RWPE2 (cell line): ENCODE measurements around the gene BAG1.

Source experiments
- ATAC-seq: fragments of 200-7000 bp; cut with Tn5 transposase; 3 replicates; pipeline ENCODE4 v1.9.1; 2021; ENCODE audit warnings: low read depth
- DNase-seq: peaks from one replicate; pipeline ENCODE4 v3.0.0-alpha.2; 2020; ENCODE audit warnings: low spot score
- H3K27ac ChIP-seq: fragments of 450-650 bp; 2 replicates; pipeline ENCODE4 v1.5.1; 2017; ENCODE audit warnings: mild to moderate bottlenecking; ENCODE audit not compliant: poor library complexity, severe bottlenecking
- H3K27me3 ChIP-seq: fragments of 250-450 bp; sonication (Bioruptor Pico); 2 replicates; pipeline ENCODE4 v1.5.1; 2021; ENCODE audit warnings: mild to moderate bottlenecking, moderate library complexity; ENCODE audit not compliant: insufficient read depth, poor library complexity, severe bottlenecking
- H3K36me3 ChIP-seq: fragments of 250-450 bp; sonication (Bioruptor Pico); 2 replicates; pipeline ENCODE4 v1.5.1; 2020; ENCODE audit warnings: low read depth, mild to moderate bottlenecking, moderate library complexity
- H3K4me1 ChIP-seq: fragments of 250-450 bp; sonication (Bioruptor Pico); 2 replicates; pipeline ENCODE4 v1.5.1; 2021; ENCODE audit warnings: mild to moderate bottlenecking, moderate library complexity; ENCODE audit not compliant: insufficient read depth, poor library complexity, severe bottlenecking
- H3K4me3 ChIP-seq: fragments of 250-450 bp; sonication (Bioruptor Pico); 2 replicates; pipeline ENCODE4 v1.5.1; 2021; ENCODE audit warnings: mild to moderate bottlenecking, moderate library complexity; ENCODE audit not compliant: severe bottlenecking
- H3K9me3 ChIP-seq: fragments of 250-450 bp; sonication (Bioruptor Pico); 2 replicates; pipeline ENCODE4 v1.5.1; 2021; ENCODE audit warnings: mild to moderate bottlenecking, moderate library complexity; ENCODE audit not compliant: severe bottlenecking
- CTCF ChIP-seq: fragments of 450-650 bp; IDR thresholded peaks from one replicate; pipeline ENCODE4 v1.5.1; 2017; ENCODE audit warnings: mild to moderate bottlenecking, moderate library complexity; ENCODE audit not compliant: poor library complexity, severe bottlenecking

Gene BAG1

GRCh38 chr9:33287087-33287490, 22.6 kb upstream of the BAG1 start:
- no peak for ATAC-seq
- no peak for DNase-seq
- H3K27ac ChIP-seq: no peak overlapping the region

GRCh38 chr9:33285502-33285901, 21.0 kb upstream of the BAG1 start:
- Histone ChIP-seq H3K9me3 (no peaks in the 10 kb centered on the region), H3K27ac (no peak overlapping the region), H3K36me3 (peaks cover 19% of the 10 kb centered on the region), H3K4me3 (no peak overlapping the region), H3K4me1 (no peaks in the 10 kb centered on the region), H3K27me3 (no peaks in the 10 kb centered on the region)
- DNase-seq (no peak), ATAC-seq (no peak)
- no peak for TF ChIP-seq CTCF

More at GRCh38 chr9:33287087-33287490, 22.6 kb upstream of the BAG1 start:
- peak; percentile 92 for TF ChIP-seq CTCF
- no peaks in the 10 kb centered on the region for H3K4me1 ChIP-seq
- no peaks in the 10 kb centered on the region for H3K9me3 ChIP-seq
- H3K27me3 ChIP-seq: no peaks in the 10 kb centered on the region
- peaks cover 13% of the 10 kb centered on the region for H3K36me3 ChIP-seq
- H3K4me3 ChIP-seq: no peak overlapping the region

GRCh38 chr9:33277484-33277883, 13.0 kb upstream of the BAG1 start:
- no peak for DNase-seq
- Histone ChIP-seq H3K27me3 (no peaks in the 10 kb centered on the region), H3K27ac (no peak overlapping the region), H3K4me1 (no peaks in the 10 kb centered on the region), H3K36me3 (peaks cover 93% of the 10 kb centered on the region), H3K9me3 (no peaks in the 10 kb centered on the region), H3K4me3 (no peak overlapping the region)
- no peak for TF ChIP-seq CTCF
- ATAC-seq: no peak

- no peak for TF ChIP-seq CTCF
These were observed 9.4 kb upstream of the BAG1 start for GRCh38 chr9:33273972-33274328.

GRCh38 chr9:33273266-33273971, 8.9 kb upstream of the BAG1 start:
- Histone ChIP-seq H3K27ac (no peak overlapping the region), H3K27me3 (no peaks in the 10 kb centered on the region), H3K4me3 (no peak overlapping the region), H3K36me3 (peaks cover 96% of the 10 kb centered on the region), H3K9me3 (no peaks in the 10 kb centered on the region), H3K4me1 (no peaks in the 10 kb centered on the region)
- DNase-seq (no peak), ATAC-seq (no peak)
- no peak for TF ChIP-seq CTCF

More at GRCh38 chr9:33273972-33274328, 9.4 kb upstream of the BAG1 start:
- Histone ChIP-seq H3K27ac (no peak overlapping the region), H3K4me1 (no peaks in the 10 kb centered on the region), H3K9me3 (no peaks in the 10 kb centered on the region), H3K4me3 (no peak overlapping the region), H3K27me3 (no peaks in the 10 kb centered on the region), H3K36me3 (peaks cover 96% of the 10 kb centered on the region)
- no peak for DNase-seq
- no peak for ATAC-seq
